ENCODE results near the gene FAAP100.
"Not testable (repeated sequence)": the region's sequence is repeated elsewhere in the genome, so short reads cannot be mapped to it uniquely, and the experiment has no call there.

FAAP100 gene

GRCh38 chr17:81539571-81539900 lies 12.6 kb downstream of the FAAP100 start:
- DNase-seq (no peak), ATAC-seq (no peak)
- peaks cover 14% of the 10 kb centered on the region for H3K4me1 Mint-ChIP-seq
- no peak overlapping the region for H3K4me3 Mint-ChIP-seq
- H3K9me3 Mint-ChIP-seq = no peaks in the 10 kb centered on the region
- H3K27ac Mint-ChIP-seq = no peak overlapping the region
- H3K27me3 Mint-ChIP-seq = peaks cover 17% of the 10 kb centered on the region

- Mint-ChIP-seq H3K4me1 (peaks cover 14% of the 10 kb centered on the region), H3K27me3 (peaks cover 19% of the 10 kb centered on the region), H3K27ac (no peak overlapping the region), H3K9me3 (no peaks in the 10 kb centered on the region), H3K4me3 (no peak overlapping the region)
- DNase-seq = no peak
- no peak for ATAC-seq
Observed at GRCh38 chr17:81538651-81539570, 13.2 kb downstream of the FAAP100 start.

GRCh38 chr17:81537856-81538555 lies 14.1 kb downstream of the FAAP100 start:
- DNase-seq = no peak
- no peak overlapping the region for H3K4me3 Mint-ChIP-seq
- no peak overlapping the region for H3K27ac Mint-ChIP-seq
- no peak for ATAC-seq
- peaks cover 14% of the 10 kb centered on the region for H3K4me1 Mint-ChIP-seq
- H3K9me3 Mint-ChIP-seq = no peaks in the 10 kb centered on the region
- H3K27me3 Mint-ChIP-seq = peaks cover 28% of the 10 kb centered on the region

- Mint-ChIP-seq H3K4me3 (no peak overlapping the region), H3K4me1 (peaks cover 14% of the 10 kb centered on the region), H3K27ac (no peak overlapping the region), H3K27me3 (peaks cover 28% of the 10 kb centered on the region), H3K9me3 (no peaks in the 10 kb centered on the region)
- ATAC-seq (peak; percentile 60), DNase-seq (peak; percentile 47 to 52)
Observed at GRCh38 chr17:81537343-81537855, 14.8 kb downstream of the FAAP100 start.

GRCh38 chr17:81536299-81537290 lies 15.6 kb downstream of the FAAP100 start:
- H3K9me3 Mint-ChIP-seq = no peaks in the 10 kb centered on the region
- no peak for ATAC-seq
- H3K4me1 Mint-ChIP-seq = peaks cover 14% of the 10 kb centered on the region
- H3K27me3 Mint-ChIP-seq = peaks cover 28% of the 10 kb centered on the region
- no peak overlapping the region for H3K27ac Mint-ChIP-seq
- H3K4me3 Mint-ChIP-seq = no peak overlapping the region
- DNase-seq = no peak

- no peak overlapping the region for H3K4me3 Mint-ChIP-seq
- peaks cover 28% of the 10 kb centered on the region for H3K27me3 Mint-ChIP-seq
- no peak for ATAC-seq
- no peaks in the 10 kb centered on the region for H3K9me3 Mint-ChIP-seq
- H3K4me1 Mint-ChIP-seq = peaks cover 14% of the 10 kb centered on the region
- no peak for DNase-seq
- H3K27ac Mint-ChIP-seq = no peak overlapping the region
Observed at GRCh38 chr17:81535480-81536298, 16.5 kb downstream of the FAAP100 start.

- ATAC-seq (no peak), DNase-seq (no peak)
- Mint-ChIP-seq H3K4me1 (peaks cover 14% of the 10 kb centered on the region), H3K27ac (no peak overlapping the region), H3K27me3 (peaks cover 28% of the 10 kb centered on the region), H3K9me3 (no peaks in the 10 kb centered on the region), H3K4me3 (no peak overlapping the region)
Observed at GRCh38 chr17:81535007-81535328, 17.2 kb downstream of the FAAP100 start.

GRCh38 chr17:81534157-81535006 lies 17.8 kb downstream of the FAAP100 start:
- peaks cover 28% of the 10 kb centered on the region for H3K27me3 Mint-ChIP-seq
- H3K9me3 Mint-ChIP-seq = no peaks in the 10 kb centered on the region
- no peak overlapping the region for H3K4me3 Mint-ChIP-seq
- ATAC-seq = no peak
- H3K4me1 Mint-ChIP-seq = peaks cover 14% of the 10 kb centered on the region
- no peak overlapping the region for H3K27ac Mint-ChIP-seq
- DNase-seq = no peak

GRCh38 chr17:81533339-81534141 lies 18.6 kb downstream of the FAAP100 start:
- Mint-ChIP-seq H3K4me1 (peaks cover 11% of the 10 kb centered on the region), H3K9me3 (no peaks in the 10 kb centered on the region), H3K4me3 (no peak overlapping the region), H3K27me3 (peaks cover 28% of the 10 kb centered on the region), H3K27ac (peak overlapping the region in 1 of 2 donors; percentile 65)
- ATAC-seq (no peak), DNase-seq (no peak)

- Mint-ChIP-seq H3K27me3 (peaks cover 28% of the 10 kb centered on the region), H3K4me1 (peaks cover 5% of the 10 kb centered on the region), H3K9me3 (no peaks in the 10 kb centered on the region), H3K4me3 (no peak overlapping the region), H3K27ac (no peak overlapping the region)
- ATAC-seq = no peak
- DNase-seq = no peak
Observed at GRCh38 chr17:81532490-81533287, 19.5 kb downstream of the FAAP100 start.

GRCh38 chr17:81531998-81532404 lies 20.2 kb downstream of the FAAP100 start:
- H3K4me1 Mint-ChIP-seq, ATAC-seq, H3K9me3 Mint-ChIP-seq, DNase-seq, H3K27ac Mint-ChIP-seq, H3K4me3 Mint-ChIP-seq: not testable (repeated sequence)
- H3K27me3 Mint-ChIP-seq = peaks cover 28% of the 10 kb centered on the region

- H3K4me3 Mint-ChIP-seq, H3K27ac Mint-ChIP-seq, H3K4me1 Mint-ChIP-seq, ATAC-seq, H3K9me3 Mint-ChIP-seq, DNase-seq: not testable (repeated sequence)
- H3K27me3 Mint-ChIP-seq = peaks cover 33% of the 10 kb centered on the region
Observed at GRCh38 chr17:81531013-81531412, 21.1 kb downstream of the FAAP100 start.

GRCh38 chr17:81529437-81529803 lies 22.7 kb downstream of the FAAP100 start:
- Mint-ChIP-seq H3K27me3 (peaks cover 37% of the 10 kb centered on the region), H3K27ac (no peak overlapping the region), H3K4me1 (no peaks in the 10 kb centered on the region), H3K9me3 (no peaks in the 10 kb centered on the region), H3K4me3 (no peak overlapping the region)
- DNase-seq = no peak
- no peak for ATAC-seq
